HG02623 (cell line): ENCODE results near the gene PRTN3.
"Not testable (repeated sequence)": the region's sequence is repeated elsewhere in the genome, so short reads cannot be mapped to it uniquely, and the experiment has no call there.

Experiments used
- ATAC-seq: cut with Tn5 transposase; IDR thresholded peaks from one replicate; pipeline ENCODE4 v1.9.1; 2021; ENCODE audit warnings: moderate library complexity; ENCODE audit not compliant: unreplicated experiment

The PRTN3 gene

DNA sequence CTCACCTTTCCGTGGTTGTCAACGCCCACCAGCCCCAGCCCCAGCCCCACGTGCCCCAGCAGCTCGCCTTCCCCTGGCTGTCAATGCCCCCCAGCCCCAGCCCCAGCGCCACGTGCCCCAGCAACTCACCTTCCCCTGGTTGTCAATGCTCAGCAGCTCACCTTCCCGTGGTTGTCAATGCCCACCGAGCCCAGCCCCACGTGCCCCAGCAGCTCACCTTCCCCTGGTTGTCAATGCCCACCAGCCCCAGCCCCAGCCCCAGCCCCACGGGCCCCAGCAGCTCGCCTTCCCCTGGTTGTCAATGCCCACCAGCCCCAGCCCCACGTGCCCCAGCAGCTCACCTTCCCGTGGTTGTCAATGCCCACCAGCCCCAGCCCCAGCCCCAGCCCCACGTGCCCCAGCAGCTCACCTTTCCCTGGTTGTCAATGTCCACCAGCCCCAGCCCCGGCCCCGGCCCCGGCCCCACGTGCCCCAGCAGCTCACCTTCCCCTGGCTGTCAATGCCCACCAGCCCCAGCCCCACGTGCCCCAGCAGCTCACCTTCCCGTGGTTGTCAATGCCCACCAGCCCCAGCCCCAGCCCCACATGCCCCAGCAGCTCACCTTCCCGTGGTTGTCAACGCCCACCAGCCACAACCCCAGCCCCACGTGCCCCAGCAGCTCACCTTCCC is 37.3 kb downstream of the PRTN3 start:
- not testable (repeated sequence) for ATAC-seq

DNA sequence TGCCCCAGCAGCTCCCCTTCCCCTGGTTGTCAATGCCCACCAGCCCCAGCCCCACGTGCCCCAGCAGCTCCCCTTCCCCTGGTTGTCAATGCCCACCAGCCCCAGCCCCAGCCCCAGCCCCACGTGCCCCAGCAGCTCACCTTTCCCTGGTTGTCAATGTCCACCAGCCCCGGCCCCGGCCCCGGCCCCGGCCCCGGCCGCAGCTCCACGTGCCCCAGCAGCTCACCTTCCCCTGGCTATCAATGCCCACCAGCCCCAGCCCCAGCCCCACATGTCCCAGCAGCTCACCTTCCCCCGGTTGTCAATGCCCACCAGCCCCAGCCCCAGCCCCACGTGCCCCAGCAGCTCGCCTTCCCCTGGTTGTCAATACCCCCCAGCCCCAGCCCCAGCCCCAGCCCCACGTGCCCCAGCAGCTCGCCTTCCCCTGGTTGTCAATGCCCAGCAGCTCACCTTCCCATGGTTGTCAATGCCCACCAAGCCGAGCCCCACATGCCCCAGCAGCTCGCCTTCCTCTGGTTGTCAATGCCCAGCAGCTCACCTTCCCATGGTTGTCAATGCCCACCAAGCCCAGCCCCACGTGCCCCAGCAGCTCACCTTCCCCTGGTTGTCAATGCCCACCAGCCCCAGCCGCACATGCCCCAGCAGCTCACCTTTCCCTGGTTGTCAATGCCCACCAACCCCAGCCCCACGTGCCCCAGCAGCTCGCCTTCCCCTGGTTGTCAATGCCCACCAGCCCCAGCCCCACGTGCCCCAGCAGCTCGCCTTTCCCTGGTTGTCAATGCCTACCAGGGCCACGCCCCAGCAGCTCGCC is 38.2 kb downstream of the PRTN3 start:
- not testable (repeated sequence) for ATAC-seq

DNA sequence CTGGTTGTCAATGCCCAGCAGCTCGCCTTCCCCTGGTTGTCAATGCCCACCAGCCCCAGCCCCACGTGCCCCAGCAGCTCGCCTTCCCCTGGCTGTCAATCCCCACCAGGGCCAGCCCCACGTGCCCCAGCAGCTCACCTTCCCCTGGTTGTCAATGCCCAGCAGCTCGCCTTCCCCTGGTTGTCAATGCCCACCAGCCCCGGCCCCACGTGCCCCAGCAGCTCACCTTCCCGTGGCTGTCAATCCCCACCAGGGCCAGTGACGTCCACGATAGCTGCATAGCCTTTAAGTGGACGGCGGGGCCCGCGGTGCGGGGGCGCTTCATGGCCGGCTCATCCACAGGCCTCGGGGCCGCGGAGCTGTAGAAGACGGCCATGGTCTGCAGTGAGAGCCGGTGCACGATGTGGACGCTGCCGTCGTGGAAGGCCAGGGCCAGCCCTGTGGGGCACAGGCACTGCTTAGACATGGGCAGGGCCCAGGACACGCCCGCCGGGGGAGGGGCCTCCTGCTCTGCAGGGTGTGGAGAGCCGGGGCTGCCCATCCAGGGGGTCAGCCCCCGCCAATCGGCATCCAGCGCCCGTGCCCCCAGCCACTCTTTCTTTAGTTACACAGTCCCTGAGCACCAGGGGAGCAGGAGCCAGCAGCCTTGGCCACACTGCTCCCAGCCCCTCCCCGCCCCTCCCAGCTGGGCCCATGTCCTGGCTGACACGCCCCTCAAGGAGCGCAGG is 39.1 kb downstream of the PRTN3 start:
- no peak for ATAC-seq

GRCh38 chr19:881385-882071 is 40.7 kb downstream of the PRTN3 start:
- no peak for ATAC-seq

DNA sequence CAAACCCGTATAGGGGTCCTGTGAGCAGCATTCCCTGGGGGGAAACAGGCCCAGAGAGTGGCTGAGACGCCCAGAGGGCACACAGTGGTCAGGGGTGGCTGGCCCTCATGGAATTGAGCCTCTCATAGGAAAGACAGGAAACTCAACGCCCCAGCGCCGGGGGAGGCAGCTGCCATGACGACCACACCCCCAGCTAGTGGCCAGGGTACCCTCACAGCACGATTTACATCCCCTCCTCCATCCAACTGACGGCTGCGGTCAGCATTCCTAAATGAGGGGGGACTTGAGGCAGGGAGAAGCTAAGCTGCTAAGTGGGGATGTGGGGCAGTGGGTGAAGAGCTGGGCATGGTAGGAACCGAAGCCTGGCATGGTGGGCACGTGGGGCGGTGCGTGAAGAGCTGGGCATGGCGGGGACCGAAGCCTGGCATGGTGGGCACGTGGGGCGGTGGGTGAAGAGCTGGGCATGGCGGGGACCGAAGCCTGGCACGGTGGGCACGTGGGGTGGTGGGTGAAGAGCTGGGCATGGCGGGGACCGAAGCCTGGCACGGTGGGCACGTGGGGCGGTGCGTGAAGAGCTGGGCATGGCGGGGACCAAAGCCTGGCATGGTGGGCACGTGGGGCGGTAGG is 42.2 kb downstream of the PRTN3 start:
- no peak for ATAC-seq

DNA sequence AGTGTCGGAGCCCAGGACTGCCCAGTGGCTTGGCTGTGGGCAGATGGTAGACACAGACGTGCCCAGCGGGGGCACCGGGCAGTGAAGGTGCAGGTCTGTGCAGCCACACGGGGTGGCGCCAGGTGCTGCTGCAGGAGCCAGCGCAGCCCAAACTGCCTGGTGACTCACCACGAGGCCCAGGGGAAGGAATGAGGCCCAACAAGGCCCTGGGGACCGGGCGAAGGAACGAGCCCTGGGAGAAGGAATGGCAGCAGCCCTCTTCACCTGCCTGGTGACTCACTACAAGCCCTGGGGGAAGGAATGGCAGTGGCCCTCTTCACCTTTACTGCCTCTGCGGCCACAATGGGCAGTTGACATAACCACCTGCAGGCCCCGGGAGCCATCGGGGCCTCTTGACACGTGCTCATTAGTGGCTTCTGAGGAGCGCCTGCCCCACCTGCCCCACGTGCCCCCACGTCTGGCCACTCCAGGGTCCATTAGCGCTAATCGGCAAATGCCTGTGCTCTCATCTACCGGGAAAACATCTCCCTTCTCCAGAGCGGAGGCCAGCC is 42.9 kb downstream of the PRTN3 start:
- no peak for ATAC-seq

- ATAC-seq: no peak
These were observed 43.8 kb downstream of the PRTN3 start for GRCh38 chr19:884420-885211.

DNA sequence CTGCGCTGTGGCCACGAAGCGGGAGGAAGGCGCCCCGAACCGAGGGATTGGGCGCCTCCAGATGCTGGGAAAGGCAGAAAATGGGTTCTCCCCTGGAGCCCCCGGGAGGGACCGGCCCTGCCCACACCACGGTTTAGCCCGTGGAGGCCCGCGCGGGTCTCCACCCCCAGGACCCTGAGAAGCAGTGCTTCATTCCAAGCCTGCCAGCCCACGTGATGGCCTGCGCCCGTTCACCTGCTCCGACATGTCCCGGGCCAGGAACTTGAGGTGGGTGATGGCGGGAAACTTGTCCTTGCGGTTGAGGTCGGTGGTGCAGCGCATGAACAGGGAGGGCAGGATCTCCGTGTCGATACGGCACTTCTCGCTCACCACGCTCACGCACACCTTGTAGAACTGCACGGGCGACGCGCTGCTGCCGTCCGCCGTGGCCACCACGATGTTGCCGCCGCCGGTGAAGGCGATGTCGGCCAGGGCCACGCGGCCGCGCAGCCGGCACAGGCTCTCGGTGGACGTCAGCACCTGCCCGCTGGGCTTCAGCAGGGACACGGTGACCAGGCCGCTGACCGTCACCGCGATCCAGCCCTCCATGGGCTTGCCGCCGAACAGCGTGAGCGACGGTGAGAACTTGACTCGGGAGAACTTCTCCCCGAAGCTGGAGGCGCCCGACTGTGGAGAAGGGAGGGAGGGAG is 44.9 kb downstream of the PRTN3 start:
- ATAC-seq: no peak

DNA sequence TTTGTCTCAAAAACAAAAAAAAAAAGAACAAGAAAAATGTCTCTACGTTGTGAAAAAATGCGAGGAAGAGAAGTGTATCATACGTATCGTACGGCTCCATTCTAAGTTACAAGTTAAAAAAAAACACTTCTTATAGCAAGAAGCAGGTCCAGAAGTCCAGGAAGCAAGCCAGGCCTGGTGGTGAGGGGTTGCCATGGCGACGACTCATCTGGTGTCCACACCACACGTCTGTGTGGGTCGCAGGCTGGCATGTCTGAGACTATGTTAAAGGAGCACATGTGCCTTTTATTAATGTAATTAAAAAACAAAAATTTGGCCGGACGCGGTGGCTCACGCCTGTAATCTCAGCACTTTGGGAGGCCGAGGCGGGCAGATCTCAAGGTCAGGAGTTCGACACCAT is 46.3 kb downstream of the PRTN3 start:
- no peak for ATAC-seq

GRCh38 chr19:887599-887998 is 46.8 kb downstream of the PRTN3 start:
- ATAC-seq: no peak

DNA sequence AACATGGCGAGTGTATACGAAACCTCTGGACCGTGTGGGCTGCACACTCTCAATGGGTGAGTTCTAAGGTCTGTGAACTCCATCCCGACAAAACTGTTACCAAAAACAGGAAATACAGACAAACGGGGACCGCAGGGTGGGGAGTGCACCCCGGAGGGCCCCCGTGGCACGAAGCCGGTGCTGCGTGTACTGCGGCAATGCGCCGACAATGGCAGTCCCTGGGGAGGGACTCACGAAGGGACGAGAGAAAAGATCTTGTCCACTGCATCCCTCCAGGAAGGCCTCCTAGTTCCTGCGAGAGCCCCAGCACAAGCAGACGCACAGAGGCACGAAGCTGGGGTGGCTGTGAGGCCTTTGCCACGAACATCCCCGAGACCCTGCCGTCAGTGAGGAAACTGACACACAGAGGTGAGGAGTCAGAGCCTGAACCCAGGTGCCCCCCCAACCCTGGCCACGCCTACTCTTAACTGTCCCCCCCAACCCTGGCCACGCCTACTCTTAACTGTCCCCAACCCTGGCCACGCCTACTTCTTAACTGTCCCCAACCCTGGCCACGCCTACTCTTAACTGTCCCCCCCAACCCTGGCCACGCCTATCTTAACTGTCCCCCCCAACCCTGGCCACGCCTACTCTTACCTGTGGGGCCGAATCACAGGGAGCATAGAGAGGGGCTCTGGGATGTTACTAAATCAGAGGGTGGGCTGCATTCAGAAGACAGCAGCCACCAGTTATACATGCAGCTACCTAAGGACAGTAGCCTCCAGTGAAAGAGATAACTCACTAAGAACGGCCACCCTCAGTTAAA is 48.0 kb downstream of the PRTN3 start:
- ATAC-seq: no peak

DNA sequence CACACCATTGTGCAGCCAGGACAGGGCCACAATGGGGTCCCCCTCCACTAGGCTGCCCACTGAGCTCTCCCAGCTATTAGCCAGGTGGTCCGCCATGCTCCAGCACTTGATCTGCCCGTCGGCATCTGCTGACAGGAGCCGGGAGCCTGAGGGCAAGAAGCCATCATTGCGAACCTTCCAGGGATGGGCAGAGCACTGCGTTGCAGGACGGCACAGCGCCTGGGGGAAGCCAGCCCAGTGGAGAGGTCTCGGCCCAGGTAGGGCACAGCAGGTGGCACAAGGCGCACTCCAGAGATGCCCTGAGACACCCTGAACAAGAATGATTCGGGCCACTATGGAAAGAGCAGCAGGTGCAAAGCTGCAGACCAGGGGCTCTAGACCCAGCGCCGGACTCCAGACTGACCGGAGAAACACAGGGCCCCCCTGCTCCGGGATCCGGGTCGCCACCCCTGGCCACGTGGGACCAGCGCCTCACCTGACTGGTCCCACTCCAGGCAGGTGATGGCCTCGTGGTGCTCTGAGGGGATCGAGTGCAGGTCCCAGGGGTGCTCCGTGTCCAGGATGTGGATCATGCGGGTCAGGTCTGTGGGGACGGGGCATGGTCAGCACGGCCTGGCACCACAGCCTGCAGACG is 49.0 kb downstream of the PRTN3 start:
- ATAC-seq: no peak

- ATAC-seq: no peak
These were observed 50.0 kb downstream of the PRTN3 start for GRCh38 chr19:890831-891230.

DNA sequence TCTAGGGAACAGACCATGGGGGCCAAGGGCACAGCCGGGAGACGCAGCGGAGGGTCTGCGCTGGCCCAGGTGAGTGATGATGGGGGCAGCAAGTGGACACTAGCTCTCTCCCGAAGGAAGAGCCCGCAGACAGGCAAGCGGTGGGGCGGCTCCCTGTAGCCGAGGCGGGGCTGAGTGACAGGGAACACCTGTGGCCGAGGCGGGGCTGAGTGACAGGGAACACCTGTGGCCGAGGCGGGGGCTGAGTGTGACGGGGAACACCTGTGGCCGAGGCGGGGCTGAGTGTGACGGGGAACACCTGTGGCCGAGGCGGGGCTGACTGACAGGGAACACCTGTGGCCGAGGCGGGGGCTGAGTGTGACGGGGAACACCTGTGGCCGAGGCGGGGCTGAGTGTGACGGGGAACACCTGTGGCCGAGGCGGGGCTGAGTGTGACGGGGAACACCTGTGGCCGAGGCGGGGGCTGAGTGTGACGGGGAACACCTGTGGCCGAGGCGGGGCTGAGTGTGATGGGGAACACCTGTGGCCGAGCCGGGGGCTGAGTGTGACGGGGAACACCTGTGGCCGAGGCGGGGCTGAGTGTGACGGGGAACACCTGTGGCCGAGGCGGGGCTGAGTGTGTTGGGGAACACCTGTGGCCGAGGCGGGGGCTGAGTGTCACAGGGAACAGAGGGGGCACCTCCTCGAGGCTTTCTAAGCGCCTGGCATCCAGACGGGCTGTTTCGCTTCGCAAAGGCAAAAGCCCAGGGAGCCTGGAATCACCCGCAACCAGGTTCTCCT is 50.8 kb downstream of the PRTN3 start:
- ATAC-seq: not testable (repeated sequence)

- ATAC-seq: no peak
These were observed 51.6 kb downstream of the PRTN3 start for GRCh38 chr19:892243-892893.

- peak; percentile 78 for ATAC-seq
These were observed 52.3 kb downstream of the PRTN3 start, which contains the start of the genes MED16 and RNU6-9 for GRCh38 chr19:892894-893689. MED16 (minus strand) TSS chr19:893187; CDS start chr19:891131, 2,056 bp downstream. RNU6-9 (plus strand) TSS chr19:893484.
